NCI-H2171 treated with DMSO at 0.1 percent for 48 hours (cell line): ENCODE results near the gene ANP32B.
"Not testable (repeated sequence)": the region's sequence is repeated elsewhere in the genome, so short reads cannot be mapped to it uniquely, and the experiment has no call there.

Experiments
- DNase-seq: peaks from one replicate; lab custom pipeline; 2025; lab: John Stamatoyannopoulos, UW

ANP32B gene

GRCh38 chr9:97963232-97963631, 19.9 kb upstream of the ANP32B start:
- DNase-seq, result no peak

- no peak for DNase-seq
Observed at GRCh38 chr9:97964901-97965300, 18.2 kb upstream of the ANP32B start.

- DNase-seq, result no peak
Observed at GRCh38 chr9:97966493-97966892, 16.6 kb upstream of the ANP32B start.

GRCh38 chr9:97969014-97969413, 14.1 kb upstream of the ANP32B start:
- peak; percentile 97 for DNase-seq

- DNase-seq, result no peak
Observed at GRCh38 chr9:97970165-97970564, 13.0 kb upstream of the ANP32B start.

- DNase-seq, result no peak
Observed at GRCh38 chr9:97972753-97973152, 10.4 kb upstream of the ANP32B start.

- no peak for DNase-seq
Observed at GRCh38 chr9:97975376-97975775, 7.8 kb upstream of the ANP32B start.

GRCh38 chr9:97976633-97977032, 6.5 kb upstream of the ANP32B start:
- not testable (repeated sequence) for DNase-seq

GRCh38 chr9:97978371-97979130, 4.6 kb upstream of the ANP32B start:
- DNase-seq, result peak; percentile 84

GRCh38 chr9:97979788-97980478, 3.2 kb upstream of the ANP32B start:
- no peak for DNase-seq

GRCh38 chr9:97980479-97980803, 2.7 kb upstream of the ANP32B start:
- no peak for DNase-seq

- DNase-seq, result peak; percentile 9
Observed at GRCh38 chr9:97980918-97981845, 2.0 kb upstream of the ANP32B start.

- DNase-seq, result peak; percentile 45
Observed at GRCh38 chr9:97981846-97982682, 1.1 kb upstream of the ANP32B start.

- peak; percentile 53 for DNase-seq
Observed at GRCh38 chr9:97983589-97984187, 547 bp downstream of the ANP32B start.

- peak; percentile 64 for DNase-seq
Observed at GRCh38 chr9:97984188-97985057, 1.3 kb downstream of the ANP32B start.

GRCh38 chr9:97985058-97985861, 2.1 kb downstream of the ANP32B start:
- DNase-seq, result peak; percentile 15

- peak; percentile 38 for DNase-seq
Observed at GRCh38 chr9:97987487-97987886, 4.3 kb downstream of the ANP32B start.

- no peak for DNase-seq
Observed at GRCh38 chr9:97990259-97990658, 7.1 kb downstream of the ANP32B start.

- DNase-seq, result no peak
Observed at GRCh38 chr9:97991818-97992217, 8.7 kb downstream of the ANP32B start.
